Measurements from ENCODE around the gene GNG12.

GNG12 gene

GRCh38 chr1:67705735-67706453, 127.4 kb downstream of the GNG12 start:
- no peak for DNase-seq (ENCODE audit: low read depth, low spot score)

GRCh38 chr1:67704351-67704750, 128.9 kb downstream of the GNG12 start:
- DNase-seq (ENCODE audit: low read depth, low spot score), result no peak

GRCh38 chr1:67701876-67702275, 131.4 kb downstream of the GNG12 start:
- no peak for DNase-seq (ENCODE audit: low read depth, low spot score)

GRCh38 chr1:67700692-67701410, 132.4 kb downstream of the GNG12 start:
- DNase-seq (ENCODE audit: low read depth, low spot score), result no peak

- no peak for DNase-seq (ENCODE audit: low read depth, low spot score)
Observed at GRCh38 chr1:67700220-67700619, 133.0 kb downstream of the GNG12 start.

GRCh38 chr1:67696708-67697107, 136.6 kb downstream of the GNG12 start:
- DNase-seq (ENCODE audit: low read depth, low spot score), result no peak

- no peak for DNase-seq (ENCODE audit: low read depth, low spot score)
Observed at GRCh38 chr1:67695963-67696362, 137.3 kb downstream of the GNG12 start.

GRCh38 chr1:67691712-67692111, 141.6 kb downstream of the GNG12 start:
- DNase-seq (ENCODE audit: low read depth, low spot score), result no peak

- no peak for DNase-seq (ENCODE audit: low read depth, low spot score)
Observed at GRCh38 chr1:67690411-67690810, 142.9 kb downstream of the GNG12 start.

- DNase-seq (ENCODE audit: low read depth, low spot score), result no peak
Observed at GRCh38 chr1:67690018-67690363, 143.3 kb downstream of the GNG12 start.

GRCh38 chr1:67689267-67690017, 143.8 kb downstream of the GNG12 start:
- no peak for DNase-seq (ENCODE audit: low read depth, low spot score)

GRCh38 chr1:67688526-67689219, 144.6 kb downstream of the GNG12 start:
- DNase-seq (ENCODE audit: low read depth, low spot score), result no peak

- no peak for DNase-seq (ENCODE audit: low read depth, low spot score)
Observed at GRCh38 chr1:67687649-67688048, 145.6 kb downstream of the GNG12 start.

GRCh38 chr1:67687198-67687545, 146.1 kb downstream of the GNG12 start:
- no peak for DNase-seq (ENCODE audit: low read depth, low spot score)

GRCh38 chr1:67686267-67687197, 146.7 kb downstream of the GNG12 start:
- DNase-seq (ENCODE audit: low read depth, low spot score), result no peak

- no peak for DNase-seq (ENCODE audit: low read depth, low spot score)
Observed at GRCh38 chr1:67685558-67686266, 147.6 kb downstream of the GNG12 start.

GRCh38 chr1:67685067-67685557, 148.2 kb downstream of the GNG12 start, which contains the start of gene GADD45A:
GADD45A (plus strand) TSS chr1:67685201; CDS start chr1:67685495, 294 bp downstream.
- DNase-seq (ENCODE audit: low read depth, low spot score), result peak; percentile 98

GRCh38 chr1:67684526-67685066, 148.7 kb downstream of the GNG12 start:
- DNase-seq (ENCODE audit: low read depth, low spot score), result no peak

GRCh38 chr1:67683766-67684525, 149.3 kb downstream of the GNG12 start:
- DNase-seq (ENCODE audit: low read depth, low spot score), result no peak

Measured in brain pericyte (primary cell).